ENCODE data around the gene NOS3.

- TF ChIP-seq ZNF274 (IDR thresholded peaks at IDR 0.05; ENCODE audit: low read depth, low read length) (no peak), SUZ12 (IDR thresholded peaks at IDR 0.05; ENCODE audit: extremely low read depth, insufficient read depth, insufficient read length) (no peak), YY1 (IDR thresholded peaks at IDR 0.05; ENCODE audit: insufficient read depth, insufficient read length) (peak; percentile 24)
Observed at GRCh38 chr7:151028131-151028947, 37.5 kb downstream of the NOS3 start, which contains the start of gene ABCB8.
